ENCODE data around the gene PRKAR1A.
A peak's percentile ranks its signal among the peaks of the same experiment; 100 is the strongest.

Gene PRKAR1A

GRCh38 chr17:68544111-68544915 lies 32.1 kb downstream of the PRKAR1A start:
- no peak for DNase-seq

- DNase-seq, result no peak
Measured at GRCh38 chr17:68556551-68556950, 44.3 kb downstream of the PRKAR1A start.

- DNase-seq, result no peak
Measured at GRCh38 chr17:68559316-68559715, 47.1 kb downstream of the PRKAR1A start.

- DNase-seq, result no peak
Measured at GRCh38 chr17:68560966-68561720, 48.9 kb downstream of the PRKAR1A start.

GRCh38 chr17:68562736-68563135 lies 50.5 kb downstream of the PRKAR1A start:
- no peak for DNase-seq

- DNase-seq, result no peak
Measured at GRCh38 chr17:68564415-68565111, 52.3 kb downstream of the PRKAR1A start.

GRCh38 chr17:68565661-68566441 lies 53.6 kb downstream of the PRKAR1A start:
- DNase-seq, result no peak

GRCh38 chr17:68566442-68566738 lies 54.2 kb downstream of the PRKAR1A start:
- DNase-seq, result no peak

- DNase-seq, result no peak
Measured at GRCh38 chr17:68567035-68567434, 54.8 kb downstream of the PRKAR1A start.

GRCh38 chr17:68567581-68567980 lies 55.4 kb downstream of the PRKAR1A start:
- DNase-seq, result no peak

- DNase-seq, result no peak
Measured at GRCh38 chr17:68568581-68568980, 56.4 kb downstream of the PRKAR1A start.

- no peak for DNase-seq
Measured at GRCh38 chr17:68569346-68569745, 57.1 kb downstream of the PRKAR1A start.

GRCh38 chr17:68570526-68570925 lies 58.3 kb downstream of the PRKAR1A start:
- no peak for DNase-seq

GRCh38 chr17:68572138-68572842 lies 60.1 kb downstream of the PRKAR1A start:
- no peak for DNase-seq

GRCh38 chr17:68573338-68573737 lies 61.1 kb downstream of the PRKAR1A start:
- DNase-seq, result no peak

GRCh38 chr17:68576137-68576536 lies 63.9 kb downstream of the PRKAR1A start:
- no peak for DNase-seq

GRCh38 chr17:68576811-68577496 lies 64.7 kb downstream of the PRKAR1A start:
- DNase-seq, result no peak

GRCh38 chr17:68577497-68577821 lies 65.2 kb downstream of the PRKAR1A start:
- DNase-seq, result no peak

- peak; percentile 58 for DNase-seq
Measured at GRCh38 chr17:68578236-68578635, 66.0 kb downstream of the PRKAR1A start.

- no peak for DNase-seq
Measured at GRCh38 chr17:68579194-68579927, 67.1 kb downstream of the PRKAR1A start.

- no peak for DNase-seq
Measured at GRCh38 chr17:68580236-68580770, 68.1 kb downstream of the PRKAR1A start.

Data from NCI-H1048 (cell line).